Right hindlimb (tissue), 1 donor: ENCODE results near the gene PDGFB.

Source experiments
- DNase-seq: peaks from one replicate; pipeline ENCODE4 v3.0.0-alpha.2; 2018

PDGFB gene

DNA sequence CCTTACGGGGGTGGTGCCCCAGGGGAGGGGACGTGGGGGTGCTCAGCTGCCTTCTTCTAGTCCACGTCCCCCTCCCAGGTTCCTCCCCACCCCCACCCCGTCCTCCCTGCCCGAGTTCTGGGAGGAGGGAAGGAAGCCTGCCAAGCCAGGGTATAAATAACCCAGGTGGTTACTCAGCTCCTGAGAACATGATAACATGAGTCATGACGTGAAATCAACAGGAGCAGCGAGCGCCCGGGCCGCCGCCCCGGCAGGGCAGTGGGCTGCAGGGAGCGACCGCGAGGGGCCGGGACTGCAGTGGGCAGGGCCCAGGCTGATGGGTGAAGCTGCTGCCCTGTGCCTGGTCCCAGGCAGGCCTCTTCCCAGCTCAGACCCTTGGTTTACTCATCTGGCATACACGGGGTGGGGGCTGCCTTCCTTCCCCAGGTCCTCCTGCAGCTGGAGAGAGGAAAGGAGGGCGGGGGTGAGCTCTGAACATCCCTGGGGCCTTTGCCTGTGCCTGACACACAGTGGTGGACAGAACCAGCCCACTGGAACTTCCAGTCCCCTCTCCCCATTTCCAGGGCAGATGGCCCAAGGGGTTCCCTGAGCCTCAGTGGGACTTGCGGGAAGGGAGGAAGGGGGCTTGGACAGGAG is 8.8 kb upstream of the PDGFB start:
- peak; percentile 60 for DNase-seq

GRCh38 chr22:39252461-39253434 is 8.0 kb upstream of the PDGFB start:
- DNase-seq: no peak

DNA sequence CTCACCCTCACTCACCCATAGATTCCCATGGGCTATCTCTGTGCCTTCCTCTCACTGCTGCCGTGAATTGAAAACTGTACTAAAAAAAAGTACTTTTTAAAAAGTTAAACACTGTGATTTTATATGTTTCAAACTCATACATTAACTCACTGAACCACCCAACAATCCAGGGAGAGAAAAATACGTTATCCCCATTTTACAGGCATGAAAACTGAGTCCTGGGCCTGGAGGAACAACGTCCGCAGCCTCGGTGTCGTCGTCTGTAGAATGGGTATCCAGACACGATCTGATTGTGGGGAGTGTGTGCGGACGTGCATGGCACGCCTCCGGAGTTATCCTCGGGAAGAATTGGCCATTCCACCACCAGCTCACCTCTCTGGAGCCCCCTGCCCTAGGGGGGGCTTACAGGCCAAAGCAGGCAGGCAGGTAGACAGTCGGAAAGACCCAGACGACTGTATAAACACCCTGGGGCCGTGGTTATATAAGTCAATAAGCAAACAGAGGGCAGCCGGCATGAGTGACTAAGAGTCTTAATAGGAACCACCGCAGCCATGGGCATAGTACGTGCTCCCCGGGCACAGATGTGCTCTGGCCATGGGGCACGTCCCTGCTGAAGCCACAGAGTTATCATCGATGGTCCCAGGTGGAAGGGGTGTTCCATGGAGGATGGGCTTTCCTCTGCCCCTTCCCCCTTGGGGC is 7.1 kb upstream of the PDGFB start:
- DNase-seq: no peak

DNA sequence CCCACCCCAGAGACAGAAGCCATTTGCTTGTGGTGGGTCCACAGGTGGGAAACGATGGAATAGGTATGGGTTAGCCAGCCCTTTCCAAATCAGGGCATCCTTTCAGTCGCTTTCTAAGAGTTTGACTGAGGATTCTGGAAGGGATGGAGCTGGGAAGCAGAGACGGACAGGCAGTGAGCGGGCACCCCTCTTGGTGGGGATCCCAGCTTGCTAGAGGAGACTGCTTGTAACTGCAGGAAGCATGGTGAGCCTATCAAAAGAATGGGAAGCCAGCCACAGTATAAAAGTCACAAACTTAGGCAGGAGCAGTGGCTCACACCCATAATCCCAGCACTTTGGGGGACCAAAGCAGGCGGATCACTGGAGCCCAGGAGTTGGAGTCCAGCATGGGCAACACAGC is 6.1 kb upstream of the PDGFB start:
- DNase-seq: no peak

DNA sequence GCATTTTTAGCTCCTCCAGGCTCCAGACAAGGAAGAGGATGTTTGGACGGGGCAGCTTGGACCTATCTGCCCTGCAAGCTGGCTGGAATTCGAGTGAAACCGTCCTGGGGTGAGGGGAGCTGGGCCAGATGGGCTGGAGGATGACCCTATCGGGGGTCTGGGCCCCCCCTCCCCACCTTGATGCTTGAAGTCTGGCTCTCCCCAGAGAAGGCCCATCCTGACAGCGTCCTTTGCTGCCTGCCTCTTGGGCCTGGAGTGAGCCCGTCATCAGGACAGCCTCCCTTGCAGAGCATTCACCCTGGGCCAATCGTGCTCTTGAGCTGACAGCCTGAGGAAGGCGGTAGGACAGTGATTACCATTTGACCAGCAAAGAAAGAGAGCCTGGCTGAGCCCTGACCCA is 5.3 kb upstream of the PDGFB start:
- DNase-seq: no peak

DNA sequence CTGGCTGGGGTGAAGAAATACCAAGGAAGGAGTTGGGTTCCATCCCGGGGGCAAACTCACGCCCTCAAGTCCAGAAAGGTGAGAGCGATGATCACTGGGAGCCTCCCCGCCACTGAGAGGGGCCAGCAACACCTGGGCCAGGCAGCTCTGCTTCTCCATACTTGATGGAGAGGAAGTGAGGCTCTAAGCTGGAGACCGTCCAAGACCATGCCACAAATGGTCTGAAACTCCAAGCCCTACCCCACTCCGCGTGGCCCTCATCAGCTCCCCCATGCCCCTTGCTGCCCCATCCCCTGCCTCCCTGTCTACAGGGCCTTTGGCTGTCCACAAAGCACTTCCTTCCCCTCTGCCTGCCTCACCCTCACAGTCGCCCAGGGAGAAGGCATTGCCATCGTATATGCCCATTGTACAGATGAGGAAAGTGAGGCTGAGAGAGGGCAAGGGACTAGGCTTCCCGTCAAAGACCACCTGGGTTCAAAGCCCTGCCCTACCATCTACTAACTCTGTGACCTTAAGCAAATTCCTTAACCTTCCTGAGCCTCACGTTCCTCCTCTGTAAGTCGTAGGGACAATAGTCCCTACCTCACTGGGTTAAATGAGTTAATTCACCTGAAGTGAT is 4.4 kb upstream of the PDGFB start:
- no peak for DNase-seq

GRCh38 chr22:39248254-39248653 is 3.5 kb upstream of the PDGFB start:
- DNase-seq: no peak

GRCh38 chr22:39247361-39247760 is 2.6 kb upstream of the PDGFB start:
- DNase-seq: no peak

GRCh38 chr22:39246690-39247332 is 2.0 kb upstream of the PDGFB start:
- DNase-seq: no peak

- DNase-seq: no peak
Observed at GRCh38 chr22:39246217-39246616, 1.4 kb upstream of the PDGFB start.

- no peak for DNase-seq
Observed at GRCh38 chr22:39245130-39246039, 603 bp upstream of the PDGFB start.

DNA sequence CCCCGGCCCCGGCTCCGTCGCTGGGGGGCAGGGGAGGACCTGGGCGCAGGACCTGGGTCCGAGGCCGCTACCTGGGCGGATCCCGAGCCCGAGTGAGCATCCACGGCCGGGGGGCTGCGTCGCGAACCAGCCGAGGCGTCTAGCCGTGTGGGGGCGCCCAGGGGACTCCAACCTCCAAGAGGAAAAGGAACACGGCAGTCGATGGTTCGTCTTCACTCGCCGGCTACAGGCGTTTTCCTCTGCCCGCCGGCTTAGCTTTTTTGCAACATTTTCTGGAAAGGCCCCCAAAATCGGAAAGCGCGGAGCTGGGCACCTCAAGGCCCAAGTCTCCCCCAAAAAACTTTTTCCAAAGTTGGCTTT is 666 bp downstream of the PDGFB start:
- no peak for DNase-seq

- DNase-seq: no peak
Observed at GRCh38 chr22:39243439-39244135, 1.2 kb downstream of the PDGFB start.

DNA sequence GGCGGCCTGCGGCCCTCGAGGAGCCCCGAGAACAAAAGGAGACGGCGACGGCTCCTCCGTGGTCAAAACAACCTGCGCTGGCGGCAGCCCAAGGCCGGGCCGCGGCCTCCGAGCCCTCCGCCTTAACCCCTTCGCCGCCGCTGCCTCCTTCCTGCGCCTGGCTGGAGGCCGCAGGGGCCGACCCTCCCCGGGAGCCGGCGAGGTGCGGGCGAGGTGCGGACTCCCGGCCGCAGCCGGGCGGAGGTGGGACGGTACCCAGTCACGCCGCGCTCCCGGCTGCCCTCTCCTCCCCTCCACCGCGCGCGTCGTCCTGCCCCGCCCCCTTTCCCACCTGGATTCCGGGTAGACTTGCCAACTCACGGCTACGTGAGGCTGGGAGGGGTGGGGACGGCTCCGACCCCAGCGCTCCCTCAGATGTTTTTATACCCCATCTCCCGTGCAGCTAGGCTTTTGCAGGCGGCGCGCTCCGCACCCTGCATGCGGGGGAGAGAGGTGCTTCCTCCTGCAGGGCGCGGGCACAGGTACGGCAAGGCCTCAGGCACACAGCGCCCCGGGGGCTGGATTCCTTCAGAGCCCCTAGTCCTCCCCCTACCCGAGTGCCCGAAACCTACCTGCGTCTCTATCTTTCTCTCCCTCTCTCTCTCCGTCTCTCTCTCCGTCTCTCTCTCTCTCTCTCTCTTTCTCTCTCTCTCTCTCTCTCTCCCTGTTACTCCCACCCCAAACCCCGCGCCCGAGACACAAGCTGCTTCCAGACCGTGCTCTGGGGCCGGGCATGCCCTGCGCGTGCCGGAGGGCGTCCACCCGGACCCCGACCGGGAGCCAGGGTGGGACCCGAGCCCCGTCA is 2.0 kb downstream of the PDGFB start:
- no peak for DNase-seq

DNA sequence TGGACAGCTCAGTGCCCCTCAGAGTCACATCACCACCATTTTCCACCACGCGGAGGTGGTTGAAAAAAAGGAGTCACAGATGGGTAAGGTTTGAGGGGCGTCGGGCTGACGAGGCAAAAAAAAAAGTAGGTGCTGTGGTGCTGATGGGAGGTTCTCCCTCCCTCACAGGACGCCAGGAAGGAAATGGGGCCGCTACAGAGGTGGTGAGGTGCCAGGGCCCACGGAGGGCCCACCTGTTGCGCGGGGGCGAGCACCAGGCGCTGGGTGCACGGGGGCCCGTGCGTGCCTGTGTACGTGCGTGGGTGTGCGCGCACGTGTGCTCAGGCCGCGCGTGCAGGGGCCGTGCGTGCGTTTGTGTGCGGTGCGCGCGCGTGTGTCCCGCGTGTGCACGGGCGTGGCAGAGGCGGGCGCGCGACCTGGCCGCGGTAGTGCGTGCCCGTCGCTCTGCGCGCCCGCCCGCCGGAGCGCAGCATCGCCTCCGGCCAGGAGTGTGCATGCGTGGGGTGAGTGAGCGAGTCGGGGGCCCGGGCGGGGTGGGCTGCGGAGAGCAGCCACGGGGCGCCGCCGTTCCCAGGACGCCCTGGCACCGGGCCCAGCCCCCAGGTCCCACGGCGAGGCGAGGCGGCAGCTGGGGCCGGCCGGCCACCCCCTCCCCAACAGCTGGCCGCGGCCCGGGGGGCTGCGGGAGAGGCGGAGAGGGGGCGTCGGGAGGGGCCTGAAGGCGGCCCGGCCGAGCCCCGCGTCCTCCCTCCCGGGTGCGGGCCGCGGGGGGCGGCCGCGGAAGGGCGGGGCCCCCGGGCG is 2.8 kb downstream of the PDGFB start:
- no peak for DNase-seq

- DNase-seq: peak; percentile 55
Observed at GRCh38 chr22:39240831-39241793, 3.7 kb downstream of the PDGFB start.

DNA sequence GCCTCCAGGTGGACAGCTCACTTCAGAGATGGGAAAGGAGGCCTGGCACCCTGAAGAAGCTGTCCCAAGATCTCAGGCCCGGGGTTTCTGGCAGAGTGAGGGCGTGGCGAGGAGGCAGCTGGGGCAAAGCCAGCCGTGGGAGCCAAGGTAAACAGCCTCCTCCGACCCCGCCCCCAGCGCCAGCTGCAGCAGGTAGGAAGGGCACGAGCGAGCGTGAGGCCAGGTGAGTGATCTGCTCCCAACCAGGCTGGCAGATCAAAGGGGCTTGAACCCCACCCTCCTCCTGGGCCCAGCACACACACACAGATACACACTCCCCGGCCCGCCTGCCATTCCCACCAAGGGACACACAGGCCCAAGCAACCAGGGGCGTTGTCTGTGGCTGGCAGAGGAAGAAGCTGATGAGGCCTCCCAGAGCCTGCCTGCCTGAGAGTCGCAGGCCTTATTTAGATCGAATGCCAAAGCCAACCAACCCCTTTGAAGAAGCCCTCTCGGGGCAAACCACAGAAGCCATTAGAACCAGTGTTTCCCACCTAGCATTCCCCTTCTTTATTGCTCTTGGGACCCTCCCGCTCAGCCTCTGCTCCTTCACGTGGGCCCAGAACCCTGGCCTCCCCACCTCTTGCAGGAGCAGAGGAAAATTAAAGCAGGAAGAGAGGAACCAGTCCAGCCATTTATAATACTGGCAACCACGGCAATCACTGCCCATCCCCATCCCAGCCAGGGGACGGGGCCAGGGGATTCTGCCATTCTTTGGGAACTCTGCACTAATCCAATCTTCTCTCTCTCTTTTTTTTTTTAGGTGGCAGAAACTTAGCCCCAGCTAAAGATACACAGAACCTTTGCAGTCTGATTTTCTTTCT is 5.0 kb downstream of the PDGFB start:
- DNase-seq: no peak
